Omental fat pad (tissue), 4 donors: ENCODE data around the gene CEP72. TPM values are rescaled to one million over a fixed set of nuclear protein-coding genes. Genes with fewer than 3 reads are reported as not detected.

Source experiments
- ATAC-seq: fragments of 150-250 bp; one replicate; pipeline ENCODE4 v1.9.1; 2016; ENCODE audit warnings: mild to moderate bottlenecking, moderate library complexity; ENCODE audit not compliant: low FRiP score
- DNase-seq: peaks from one replicate; pipeline ENCODE4 v3.0.0-alpha.2; 2019; ENCODE audit warnings: low spot score
- total RNA-seq, 4 donors: library from RNA; depleted of rRNA; stranded (reverse); fragments of >200 nt; gene quantifications; one replicate each; pipeline ENCODE4 v1.1.0, GENCODE V29; 2016
- TF ChIP-seq, protein P1 (sequence below), 3 donors: fragments of 450-650 bp; IDR thresholded peaks; one replicate each; pipeline ENCODE4 v1.5.1; 2016 to 2017; ENCODE audit warnings: antibody characterized with exemption in 3 of 3, mild to moderate bottlenecking in 3 of 3, moderate library complexity in 2 of 3

Gene CEP72
- total RNA-seq, 4 donors from 2014 or later: 1.1 to 2.0 (median 1.7) TPM

DNA sequence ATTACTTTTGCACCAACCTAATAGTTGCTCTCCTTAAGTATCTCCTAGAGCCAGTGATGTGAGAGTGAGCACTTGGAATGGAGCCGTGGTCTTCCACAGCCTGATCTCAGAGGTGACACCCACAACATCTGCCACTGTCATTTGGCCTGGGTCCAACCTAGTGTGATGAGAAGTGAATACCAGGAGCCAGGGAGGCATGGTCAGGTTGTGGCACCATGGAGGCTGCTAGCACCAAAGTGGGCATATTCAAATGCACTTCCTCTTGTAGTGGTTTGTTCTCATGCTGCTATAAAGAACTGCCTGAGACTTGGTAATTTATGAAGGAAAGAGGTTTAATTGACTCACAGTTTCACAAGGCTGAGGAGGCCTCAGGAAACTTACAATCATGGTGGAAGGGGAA, 22.6 kb upstream of the CEP72 start:
- TF ChIP-seq, protein P1, sequence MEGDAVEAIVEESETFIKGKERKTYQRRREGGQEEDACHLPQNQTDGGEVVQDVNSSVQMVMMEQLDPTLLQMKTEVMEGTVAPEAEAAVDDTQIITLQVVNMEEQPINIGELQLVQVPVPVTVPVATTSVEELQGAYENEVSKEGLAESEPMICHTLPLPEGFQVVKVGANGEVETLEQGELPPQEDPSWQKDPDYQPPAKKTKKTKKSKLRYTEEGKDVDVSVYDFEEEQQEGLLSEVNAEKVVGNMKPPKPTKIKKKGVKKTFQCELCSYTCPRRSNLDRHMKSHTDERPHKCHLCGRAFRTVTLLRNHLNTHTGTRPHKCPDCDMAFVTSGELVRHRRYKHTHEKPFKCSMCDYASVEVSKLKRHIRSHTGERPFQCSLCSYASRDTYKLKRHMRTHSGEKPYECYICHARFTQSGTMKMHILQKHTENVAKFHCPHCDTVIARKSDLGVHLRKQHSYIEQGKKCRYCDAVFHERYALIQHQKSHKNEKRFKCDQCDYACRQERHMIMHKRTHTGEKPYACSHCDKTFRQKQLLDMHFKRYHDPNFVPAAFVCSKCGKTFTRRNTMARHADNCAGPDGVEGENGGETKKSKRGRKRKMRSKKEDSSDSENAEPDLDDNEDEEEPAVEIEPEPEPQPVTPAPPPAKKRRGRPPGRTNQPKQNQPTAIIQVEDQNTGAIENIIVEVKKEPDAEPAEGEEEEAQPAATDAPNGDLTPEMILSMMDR (IDR thresholded peaks at IDR 0.05): no peak
- no peak for DNase-seq
- ATAC-seq: no peak

GRCh38 chr5:590346-590745, 21.8 kb upstream of the CEP72 start:
- TF ChIP-seq, protein P1 (IDR thresholded peaks at IDR 0.05): no peak
- ATAC-seq (no peak), DNase-seq (no peak)

GRCh38 chr5:591746-592145, 20.4 kb upstream of the CEP72 start:
- no peak for ATAC-seq
- DNase-seq: no peak
- TF ChIP-seq, protein P1 (IDR thresholded peaks at IDR 0.05): no peak

DNA sequence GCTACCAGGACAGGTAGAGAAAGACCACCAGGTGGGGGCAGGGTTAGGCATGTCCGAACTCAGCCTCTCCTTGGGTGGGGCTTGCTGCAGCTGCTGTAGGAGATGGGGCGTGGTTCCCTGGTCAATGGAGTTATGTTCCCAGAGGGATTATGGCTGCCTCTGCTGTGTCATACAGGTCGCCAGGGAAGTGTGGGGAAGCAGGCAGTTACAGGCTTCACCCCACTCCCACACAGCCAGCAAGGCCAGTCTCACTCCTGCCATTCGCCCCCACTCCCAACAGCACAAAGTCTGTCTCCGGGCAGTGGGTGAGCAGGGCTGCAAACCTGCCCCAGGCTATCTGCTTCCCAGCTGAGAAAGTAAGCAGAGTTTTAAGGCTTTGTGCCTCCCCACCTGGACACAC, 20.0 kb upstream of the CEP72 start:
- ATAC-seq: no peak
- TF ChIP-seq, protein P1 (IDR thresholded peaks at IDR 0.05): no peak
- DNase-seq: no peak

- TF ChIP-seq, protein P1 (IDR thresholded peaks at IDR 0.05): no peak
- ATAC-seq (no peak), DNase-seq (no peak)
Observed at GRCh38 chr5:593511-593910, 18.6 kb upstream of the CEP72 start.

DNA sequence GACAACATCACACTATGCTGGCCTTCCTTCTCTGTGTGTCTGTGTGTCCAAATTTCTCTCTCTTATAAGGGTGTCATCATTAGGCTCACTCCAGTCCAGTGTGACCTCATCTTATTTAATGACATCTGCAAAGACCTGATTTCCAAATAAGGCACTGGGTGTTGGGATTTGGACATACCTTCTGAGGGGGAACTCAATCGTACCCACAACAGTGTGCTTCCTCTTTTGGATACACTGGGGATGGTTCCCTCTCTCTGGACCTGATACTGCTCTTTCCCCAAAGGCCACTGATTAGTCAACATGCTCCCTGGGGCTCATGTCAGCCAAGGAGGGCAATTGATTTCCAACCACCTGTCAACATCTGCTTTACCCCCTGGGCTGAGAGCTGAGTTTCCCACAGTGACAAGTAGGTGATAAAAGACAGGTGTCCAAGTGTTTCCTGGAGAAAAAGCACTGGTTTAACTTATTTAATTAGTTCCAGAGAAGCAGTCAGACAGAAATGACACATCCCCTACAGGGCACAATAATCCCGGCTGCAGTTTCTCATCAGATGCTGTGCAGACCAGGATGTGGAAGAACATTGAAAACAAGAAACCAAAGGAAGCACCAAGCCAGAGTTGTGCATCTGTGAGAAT, 17.8 kb upstream of the CEP72 start:
- TF ChIP-seq, protein P1 (IDR thresholded peaks at IDR 0.05): no peak
- ATAC-seq (no peak), DNase-seq (no peak)

- ATAC-seq: no peak
- TF ChIP-seq, protein P1 (IDR thresholded peaks at IDR 0.05): no peak
- no peak for DNase-seq
Observed at GRCh38 chr5:595285-595875, 16.8 kb upstream of the CEP72 start.
